Kidney epithelial cell (primary cell): Measurements from ENCODE around the gene DCAF5. TPM values are rescaled to one million over a fixed set of nuclear protein-coding genes. Genes with fewer than 3 reads are reported as not detected.

ENCODE experiments used
- DNase-seq: peaks from one replicate; pipeline ENCODE4 v3.0.0-alpha.2; 2010; ENCODE audit warnings: low read depth
- H3K27me3 ChIP-seq: 2 replicates; pipeline ENCODE4 v1.6.0; 2011; ENCODE audit warnings: low read length; ENCODE audit not compliant: control insufficient read depth, insufficient read depth
- H3K36me3 ChIP-seq: 2 replicates; pipeline ENCODE4 v1.5.1; 2011; ENCODE audit warnings: low read length; ENCODE audit not compliant: control insufficient read depth, insufficient read depth
- H3K4me3 ChIP-seq: 2 replicates; pipeline ENCODE4 v1.5.1; 2011; ENCODE audit warnings: low read depth, mild to moderate bottlenecking, control low read depth, low read length
- total RNA-seq: library from RNA; depleted of rRNA; stranded (reverse); fragments of >200 nt; gene quantifications from 2 replicates; pipeline ENCODE4 v1.2.3, GENCODE V29; 2015
- TF ChIP-seq, protein P1 (sequence below): IDR thresholded peaks from 2 replicates; pipeline ENCODE4 v1.5.1; 2011; ENCODE audit warnings: mild to moderate bottlenecking, moderate library complexity, low read length, control low read depth, inconsistent platforms; ENCODE audit not compliant: insufficient read depth, poor library complexity, severe bottlenecking

Gene DCAF5
- total RNA-seq, 1 donor from 2014 or later, result 23.6 TPM

DNA sequence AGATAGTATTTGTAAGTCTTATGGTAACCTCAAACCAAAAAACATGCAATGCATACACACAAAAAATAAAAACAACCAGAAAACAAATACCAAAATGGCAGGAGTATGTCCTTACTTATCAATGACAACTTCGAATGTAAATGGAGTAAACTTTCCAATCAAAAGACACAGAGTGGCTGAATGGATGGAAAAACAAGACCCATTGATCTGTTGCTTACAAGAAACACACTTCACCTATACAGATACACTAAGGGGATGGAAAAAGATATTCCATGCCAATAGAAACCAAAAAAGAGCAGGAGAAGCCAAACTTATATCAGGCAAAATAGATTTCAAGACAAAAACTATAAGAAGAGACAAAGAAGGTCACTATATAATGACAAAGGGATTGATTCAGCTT lies 8.7 kb upstream of the DCAF5 start:
- TF ChIP-seq, protein P1, sequence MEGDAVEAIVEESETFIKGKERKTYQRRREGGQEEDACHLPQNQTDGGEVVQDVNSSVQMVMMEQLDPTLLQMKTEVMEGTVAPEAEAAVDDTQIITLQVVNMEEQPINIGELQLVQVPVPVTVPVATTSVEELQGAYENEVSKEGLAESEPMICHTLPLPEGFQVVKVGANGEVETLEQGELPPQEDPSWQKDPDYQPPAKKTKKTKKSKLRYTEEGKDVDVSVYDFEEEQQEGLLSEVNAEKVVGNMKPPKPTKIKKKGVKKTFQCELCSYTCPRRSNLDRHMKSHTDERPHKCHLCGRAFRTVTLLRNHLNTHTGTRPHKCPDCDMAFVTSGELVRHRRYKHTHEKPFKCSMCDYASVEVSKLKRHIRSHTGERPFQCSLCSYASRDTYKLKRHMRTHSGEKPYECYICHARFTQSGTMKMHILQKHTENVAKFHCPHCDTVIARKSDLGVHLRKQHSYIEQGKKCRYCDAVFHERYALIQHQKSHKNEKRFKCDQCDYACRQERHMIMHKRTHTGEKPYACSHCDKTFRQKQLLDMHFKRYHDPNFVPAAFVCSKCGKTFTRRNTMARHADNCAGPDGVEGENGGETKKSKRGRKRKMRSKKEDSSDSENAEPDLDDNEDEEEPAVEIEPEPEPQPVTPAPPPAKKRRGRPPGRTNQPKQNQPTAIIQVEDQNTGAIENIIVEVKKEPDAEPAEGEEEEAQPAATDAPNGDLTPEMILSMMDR, result no peak
- no peaks in the 10 kb centered on the region for H3K27me3 ChIP-seq
- no peaks in the 10 kb centered on the region for H3K36me3 ChIP-seq
- no peak overlapping the region for H3K4me3 ChIP-seq
- DNase-seq, result no peak

DNA sequence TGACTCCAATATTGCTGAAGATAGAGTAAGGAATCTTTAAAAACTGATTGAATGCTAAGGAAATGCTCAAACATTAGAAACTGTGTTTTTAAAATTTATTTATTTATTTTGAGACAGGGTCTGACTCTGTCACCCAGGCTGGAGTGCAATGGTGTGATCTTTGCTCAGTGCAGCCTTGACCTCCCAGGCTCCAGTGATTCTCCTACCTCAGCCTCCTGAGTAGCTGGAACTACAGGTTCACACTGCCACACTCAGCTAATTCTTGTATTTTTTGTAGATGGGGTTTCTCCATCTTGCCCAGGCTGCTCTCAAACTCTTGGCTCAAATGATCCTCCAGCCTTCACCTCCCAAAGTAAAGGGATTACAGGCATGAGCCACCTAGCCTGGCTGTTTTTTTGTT lies 3.3 kb upstream of the DCAF5 start:
- Histone ChIP-seq H3K36me3 (no peaks in the 10 kb centered on the region), H3K4me3 (no peak overlapping the region), H3K27me3 (no peaks in the 10 kb centered on the region)
- TF ChIP-seq, protein P1, result no peak
- no peak for DNase-seq

DNA sequence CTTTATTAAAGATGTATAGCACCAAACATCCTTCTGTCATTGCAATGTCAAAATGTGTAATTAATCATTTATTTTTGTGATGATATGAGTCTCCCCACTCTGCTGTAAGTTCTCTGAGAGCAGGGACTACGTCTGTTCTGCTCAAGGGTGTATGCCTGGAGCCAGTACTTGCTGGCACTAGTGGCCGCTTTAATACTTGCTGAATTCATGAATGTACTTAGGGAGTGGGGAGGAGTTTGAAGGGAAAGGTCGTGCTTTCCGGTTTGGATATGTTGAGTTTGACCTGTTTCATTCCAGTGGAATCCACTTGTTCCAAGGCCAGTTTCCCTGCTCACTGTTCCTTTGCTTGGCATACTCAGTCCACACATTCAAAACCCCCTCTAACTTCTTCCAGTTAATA lies 1.9 kb upstream of the DCAF5 start:
- DNase-seq, result no peak

DNA sequence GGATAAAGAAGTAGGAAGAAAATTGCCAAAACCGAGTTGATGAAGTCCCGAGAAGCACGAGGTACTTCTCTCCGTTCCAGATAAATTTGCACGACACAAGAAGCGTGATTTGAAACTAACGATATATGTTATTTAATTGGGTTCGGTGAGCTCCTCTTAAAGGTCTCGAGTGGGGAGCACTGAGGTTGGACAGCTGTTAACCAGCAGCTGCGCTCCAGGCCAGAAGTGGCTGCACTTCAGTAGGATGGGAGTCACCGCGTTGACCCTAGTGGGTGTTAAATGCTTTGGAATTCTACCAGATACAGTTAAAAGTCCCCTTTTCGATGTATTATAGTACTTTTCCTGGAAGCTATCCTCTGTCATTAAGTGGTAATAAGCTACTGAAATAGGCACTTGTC lies 953 bp upstream of the DCAF5 start:
- TF ChIP-seq, protein P1, result no peak
- Histone ChIP-seq H3K4me3 (peak overlapping the region; percentile 79), H3K27me3 (no peaks in the 10 kb centered on the region), H3K36me3 (no peaks in the 10 kb centered on the region)
- no peak for DNase-seq

More for the DNA sequence above, 1.9 kb upstream of the DCAF5 start:
- Histone ChIP-seq H3K36me3 (no peaks in the 10 kb centered on the region), H3K4me3 (no peak overlapping the region), H3K27me3 (no peaks in the 10 kb centered on the region)
- TF ChIP-seq, protein P1, result no peak

DNA sequence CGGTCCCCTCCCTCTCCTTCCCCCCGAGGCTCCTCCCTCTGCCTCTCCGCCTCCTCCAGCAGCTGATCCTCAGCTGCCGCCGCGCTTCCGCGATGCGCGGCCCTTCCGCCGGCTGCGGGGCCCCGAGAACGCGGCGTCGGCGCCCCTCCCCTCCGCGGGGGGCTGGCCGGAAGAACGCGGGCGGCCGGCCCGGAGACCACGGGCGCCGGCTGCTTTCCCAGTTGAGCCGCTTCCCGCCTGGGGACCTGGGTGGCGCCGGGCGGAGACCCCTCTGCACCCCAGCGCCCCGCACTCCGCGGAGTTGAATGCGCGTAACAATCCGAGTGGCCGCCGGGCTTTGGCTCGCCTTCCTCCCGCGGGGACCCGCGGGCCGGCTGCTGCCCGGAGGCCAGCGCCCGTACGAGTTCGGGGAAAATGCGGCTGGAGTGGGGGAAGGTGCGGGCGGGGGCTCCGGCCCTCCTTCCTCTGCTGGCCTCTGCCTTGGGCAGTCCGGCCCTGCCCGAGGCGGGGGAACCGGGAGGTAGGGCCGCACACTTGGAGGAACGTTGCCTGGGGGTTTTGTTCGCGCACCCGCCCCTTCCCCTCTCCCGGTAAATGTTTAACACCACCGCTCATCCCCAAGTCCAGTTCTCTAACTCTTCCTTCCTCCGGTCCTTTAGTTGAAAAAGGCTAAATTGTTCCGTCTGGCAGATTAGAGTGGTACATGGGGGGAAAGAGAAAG lies 393 bp upstream of the DCAF5 start:
- TF ChIP-seq, protein P1, result no peak
- peak; percentile 83 for DNase-seq

More for the DNA sequence above, 393 bp upstream of the DCAF5 start:
- no peaks in the 10 kb centered on the region for H3K36me3 ChIP-seq
- no peaks in the 10 kb centered on the region for H3K27me3 ChIP-seq
- H3K4me3 ChIP-seq, result peak overlapping the region; percentile 79
